ENCODE data around the gene IQCN. TPM values are rescaled to one million over a fixed set of nuclear protein-coding genes. Genes with fewer than 3 reads are reported as not detected.

IQCN gene
- total RNA-seq, 2 donors from 2014 or later = 8.7 to 29.2 TPM

DNA sequence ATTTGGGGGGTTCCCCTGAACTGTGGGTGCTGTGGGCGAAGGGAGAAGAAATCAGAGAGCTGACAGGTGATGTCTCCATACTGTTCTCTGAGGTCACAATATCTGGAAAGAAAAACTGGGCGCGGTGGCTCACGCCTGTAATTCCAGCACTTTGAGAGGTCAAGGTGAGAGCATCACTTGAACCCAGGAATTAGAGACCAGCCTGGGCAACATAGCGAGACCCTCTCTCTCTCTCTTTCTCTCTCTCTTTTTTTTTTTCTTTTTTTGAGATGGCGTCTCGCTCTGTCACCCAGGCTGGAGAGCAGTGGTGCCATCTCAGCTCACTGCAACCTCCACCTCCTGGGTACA is 21.9 kb downstream of the IQCN start:
- Histone ChIP-seq H3K27me3 (replicated peaks; ENCODE audit: insufficient read depth) (no peaks in the 10 kb centered on the region), H3K4me3 (no peak overlapping the region), H3K9me3 (no peaks in the 10 kb centered on the region), H3K27ac (no peak overlapping the region), H3K36me3 (peaks cover 4% of the 10 kb centered on the region), H3K4me1 (ENCODE audit: control insufficient read depth in 1 of 2, low read depth in 2 of 2) (no peaks in the 10 kb centered on the region)
- no peak for ATAC-seq (ENCODE audit: insufficient number of reproducible peaks, low FRiP score, low read depth)
- TF ChIP-seq, protein P1, sequence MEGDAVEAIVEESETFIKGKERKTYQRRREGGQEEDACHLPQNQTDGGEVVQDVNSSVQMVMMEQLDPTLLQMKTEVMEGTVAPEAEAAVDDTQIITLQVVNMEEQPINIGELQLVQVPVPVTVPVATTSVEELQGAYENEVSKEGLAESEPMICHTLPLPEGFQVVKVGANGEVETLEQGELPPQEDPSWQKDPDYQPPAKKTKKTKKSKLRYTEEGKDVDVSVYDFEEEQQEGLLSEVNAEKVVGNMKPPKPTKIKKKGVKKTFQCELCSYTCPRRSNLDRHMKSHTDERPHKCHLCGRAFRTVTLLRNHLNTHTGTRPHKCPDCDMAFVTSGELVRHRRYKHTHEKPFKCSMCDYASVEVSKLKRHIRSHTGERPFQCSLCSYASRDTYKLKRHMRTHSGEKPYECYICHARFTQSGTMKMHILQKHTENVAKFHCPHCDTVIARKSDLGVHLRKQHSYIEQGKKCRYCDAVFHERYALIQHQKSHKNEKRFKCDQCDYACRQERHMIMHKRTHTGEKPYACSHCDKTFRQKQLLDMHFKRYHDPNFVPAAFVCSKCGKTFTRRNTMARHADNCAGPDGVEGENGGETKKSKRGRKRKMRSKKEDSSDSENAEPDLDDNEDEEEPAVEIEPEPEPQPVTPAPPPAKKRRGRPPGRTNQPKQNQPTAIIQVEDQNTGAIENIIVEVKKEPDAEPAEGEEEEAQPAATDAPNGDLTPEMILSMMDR (IDR thresholded peaks at IDR 0.05) = no peak
- no peak for DNase-seq (ENCODE audit: low spot score)

DNA sequence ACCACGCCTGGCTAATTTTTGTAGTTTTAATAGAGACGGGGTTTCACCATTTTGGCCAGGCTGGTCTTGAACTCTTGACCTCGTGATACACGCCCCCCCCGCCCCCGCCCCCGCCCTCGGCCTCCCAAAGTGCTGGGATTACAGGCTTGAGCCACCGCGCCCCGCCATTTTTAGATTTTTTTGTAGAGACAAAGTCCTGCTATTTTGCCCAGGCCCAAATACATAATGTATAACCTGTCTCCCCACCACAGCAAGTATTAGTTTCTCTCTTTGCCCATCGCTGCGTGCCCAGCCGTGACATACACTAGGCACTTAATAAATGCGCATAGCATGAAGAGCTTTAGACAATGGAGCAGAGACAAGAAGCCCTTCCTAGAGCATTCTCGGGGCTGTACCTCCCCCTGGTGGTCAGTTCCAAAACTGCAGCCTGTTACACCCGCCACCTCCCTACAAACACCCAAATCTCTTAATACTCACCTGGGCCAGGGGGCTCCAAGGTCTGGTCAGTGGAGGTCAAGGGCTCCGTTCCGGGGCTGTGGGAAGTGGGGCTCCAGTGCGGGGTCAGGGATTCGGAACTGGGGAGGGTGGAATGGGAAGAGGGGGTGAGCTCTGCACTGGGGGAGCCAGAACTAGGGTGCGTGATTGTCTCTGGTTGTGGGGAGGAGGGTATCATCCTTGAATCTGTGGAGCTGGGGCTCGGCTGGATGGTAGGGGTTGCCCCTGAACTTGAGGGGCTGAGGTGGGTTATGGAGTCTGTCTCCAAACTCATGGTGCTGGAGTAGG is 22.5 kb downstream of the IQCN start:
- Histone ChIP-seq H3K4me1 (ENCODE audit: control insufficient read depth in 1 of 2, low read depth in 2 of 2) (no peaks in the 10 kb centered on the region), H3K27me3 (replicated peaks; ENCODE audit: insufficient read depth) (no peaks in the 10 kb centered on the region), H3K4me3 (no peak overlapping the region), H3K36me3 (no peaks in the 10 kb centered on the region), H3K9me3 (no peaks in the 10 kb centered on the region), H3K27ac (no peak overlapping the region)
- DNase-seq (ENCODE audit: low spot score) (peak; percentile 31), ATAC-seq (ENCODE audit: insufficient number of reproducible peaks, low FRiP score, low read depth) (peak; percentile 48)
- TF ChIP-seq, protein P1 (IDR thresholded peaks at IDR 0.05) = peak; percentile 97

DNA sequence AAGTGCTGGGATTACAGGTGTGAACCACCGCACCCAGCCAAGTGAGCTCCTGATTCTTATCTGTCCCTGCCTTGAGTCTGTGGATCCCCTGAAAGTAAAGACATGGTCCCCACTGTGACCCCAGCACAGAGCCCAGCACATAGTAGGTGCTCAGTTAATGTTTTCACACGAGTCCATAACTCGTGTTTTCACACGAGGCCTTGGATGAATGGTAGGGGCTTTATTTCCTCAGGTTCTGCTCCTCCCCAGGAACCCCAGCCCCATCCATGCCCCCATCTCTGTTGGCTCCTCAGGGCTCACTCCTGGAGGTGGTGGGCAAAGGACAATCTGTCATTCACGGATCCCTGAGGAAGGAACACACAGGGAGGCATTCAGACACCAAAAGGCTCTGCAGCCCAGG is 24.4 kb downstream of the IQCN start:
- H3K9me3 ChIP-seq = no peaks in the 10 kb centered on the region
- H3K27ac ChIP-seq = no peak overlapping the region

DNA sequence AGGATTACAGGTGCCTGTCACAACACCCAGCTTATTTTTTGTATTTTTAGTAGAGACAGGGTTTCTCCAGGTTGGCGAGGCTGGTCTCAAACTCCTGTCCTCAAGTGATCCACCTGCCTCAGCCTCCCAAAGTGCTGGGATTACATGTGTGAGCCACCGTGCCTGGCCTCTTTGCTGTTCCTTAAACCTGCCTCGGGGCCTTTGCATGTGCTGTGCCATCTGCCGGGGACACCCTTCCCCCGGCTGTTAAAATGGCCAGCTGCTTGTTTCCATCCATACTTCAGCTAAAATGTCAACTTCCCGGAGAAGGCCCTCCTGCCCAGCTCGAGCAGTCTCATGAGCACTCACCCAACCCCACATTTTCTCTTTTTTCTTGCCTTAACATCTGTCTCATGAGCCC is 29.0 kb downstream of the IQCN start:
- TF ChIP-seq, protein P1 (IDR thresholded peaks at IDR 0.05) = no peak
- ATAC-seq (ENCODE audit: insufficient number of reproducible peaks, low FRiP score, low read depth) = no peak
- Histone ChIP-seq H3K4me3 (no peak overlapping the region), H3K4me1 (ENCODE audit: control insufficient read depth in 1 of 2, low read depth in 2 of 2) (no peaks in the 10 kb centered on the region), H3K36me3 (no peaks in the 10 kb centered on the region), H3K27ac (no peak overlapping the region), H3K27me3 (replicated peaks; ENCODE audit: insufficient read depth) (no peaks in the 10 kb centered on the region), H3K9me3 (no peaks in the 10 kb centered on the region)
- no peak for DNase-seq (ENCODE audit: low spot score)

More for the DNA sequence above, 24.4 kb downstream of the IQCN start:
- DNase-seq (ENCODE audit: low spot score) (no peak), ATAC-seq (ENCODE audit: insufficient number of reproducible peaks, low FRiP score, low read depth) (no peak)
- Histone ChIP-seq H3K4me1 (ENCODE audit: control insufficient read depth in 1 of 2, low read depth in 2 of 2) (no peaks in the 10 kb centered on the region), H3K27me3 (replicated peaks; ENCODE audit: insufficient read depth) (no peaks in the 10 kb centered on the region), H3K4me3 (no peak overlapping the region), H3K36me3 (no peaks in the 10 kb centered on the region)
- TF ChIP-seq, protein P1 (IDR thresholded peaks at IDR 0.05) = no peak

DNA sequence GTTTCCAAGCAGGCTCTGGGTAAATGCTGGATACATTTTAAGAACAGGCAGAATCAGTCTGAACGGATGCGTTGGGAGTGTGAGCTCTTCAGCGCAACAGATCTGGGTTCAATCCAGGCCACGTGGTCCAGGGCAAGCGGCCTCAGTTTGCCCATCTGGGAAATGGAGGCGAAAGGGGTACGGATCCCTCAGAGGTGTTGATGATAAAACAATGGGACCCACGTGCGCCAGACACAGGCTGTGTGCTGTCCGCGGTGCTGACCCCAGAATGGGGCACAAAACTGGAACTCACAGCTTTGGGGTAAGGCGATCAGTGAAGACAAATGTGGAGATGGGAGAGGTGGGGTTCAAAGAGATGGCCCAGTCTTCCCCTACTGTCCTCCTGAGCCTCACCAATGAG is 34.9 kb downstream of the IQCN start:
- Histone ChIP-seq H3K27me3 (replicated peaks; ENCODE audit: insufficient read depth) (no peaks in the 10 kb centered on the region), H3K9me3 (no peaks in the 10 kb centered on the region), H3K4me3 (no peak overlapping the region), H3K4me1 (ENCODE audit: control insufficient read depth in 1 of 2, low read depth in 2 of 2) (no peaks in the 10 kb centered on the region), H3K27ac (no peak overlapping the region), H3K36me3 (no peaks in the 10 kb centered on the region)
- ATAC-seq (ENCODE audit: insufficient number of reproducible peaks, low FRiP score, low read depth) (no peak), DNase-seq (ENCODE audit: low spot score) (no peak)
- TF ChIP-seq, protein P1 (IDR thresholded peaks at IDR 0.05) = no peak

All from thoracic aorta (tissue), 2 donors.